ENCODE measurements around the gene SOX18. TPM values are rescaled to one million over a fixed set of nuclear protein-coding genes. Genes with fewer than 3 reads are reported as not detected.
A peak's percentile ranks its signal among the peaks of the same experiment; 100 is the strongest.

Gene SOX18
- total RNA-seq, 4 donors from 2014 or later: 2.9 to 6.5 (median 5.6) TPM

GRCh38 chr20:64037498-64038213 lies 11.8 kb downstream of the SOX18 start:
- Histone ChIP-seq H3K9me3 (no peaks in the 10 kb centered on the region), H3K27ac (no peak overlapping the region), H3K4me3 (peak overlapping the region; percentile 50 to 55 (median 52)), H3K4me1 (peaks cover 3 to 21% of the 10 kb centered on the region in 2 donors), H3K27me3 (peaks cover 42 to 55% (median 51%) of the 10 kb centered on the region in 3 donors), H3K36me3 (peaks cover 0 to 14% of the 10 kb centered on the region in 2 donors)
- intact Hi-C loops (cut with DNase I; ENCODE audit: low total_unique reads): no loop called here
- ATAC-seq: no peak
- DNase-seq: no peak
- in situ Hi-C loops (cut with MboI; ENCODE audit: low sequenced_read_pairs in 4 of 4): no loop called here
- TF ChIP-seq POLR2A (IDR thresholded peaks at IDR 0.05): no peak

GRCh38 chr20:64037199-64037497 lies 12.3 kb downstream of the SOX18 start:
- Histone ChIP-seq H3K36me3 (peaks cover 0 to 19% of the 10 kb centered on the region in 2 donors), H3K9me3 (no peaks in the 10 kb centered on the region), H3K4me3 (no peak overlapping the region), H3K27me3 (peaks cover 39 to 50% (median 47%) of the 10 kb centered on the region in 3 donors), H3K4me1 (peaks cover 3 to 18% of the 10 kb centered on the region in 2 donors), H3K27ac (no peak overlapping the region)
- no peak for ATAC-seq
- no peak for DNase-seq
- TF ChIP-seq POLR2A (IDR thresholded peaks at IDR 0.05): no peak
- TF ChIP-seq, protein P1, sequence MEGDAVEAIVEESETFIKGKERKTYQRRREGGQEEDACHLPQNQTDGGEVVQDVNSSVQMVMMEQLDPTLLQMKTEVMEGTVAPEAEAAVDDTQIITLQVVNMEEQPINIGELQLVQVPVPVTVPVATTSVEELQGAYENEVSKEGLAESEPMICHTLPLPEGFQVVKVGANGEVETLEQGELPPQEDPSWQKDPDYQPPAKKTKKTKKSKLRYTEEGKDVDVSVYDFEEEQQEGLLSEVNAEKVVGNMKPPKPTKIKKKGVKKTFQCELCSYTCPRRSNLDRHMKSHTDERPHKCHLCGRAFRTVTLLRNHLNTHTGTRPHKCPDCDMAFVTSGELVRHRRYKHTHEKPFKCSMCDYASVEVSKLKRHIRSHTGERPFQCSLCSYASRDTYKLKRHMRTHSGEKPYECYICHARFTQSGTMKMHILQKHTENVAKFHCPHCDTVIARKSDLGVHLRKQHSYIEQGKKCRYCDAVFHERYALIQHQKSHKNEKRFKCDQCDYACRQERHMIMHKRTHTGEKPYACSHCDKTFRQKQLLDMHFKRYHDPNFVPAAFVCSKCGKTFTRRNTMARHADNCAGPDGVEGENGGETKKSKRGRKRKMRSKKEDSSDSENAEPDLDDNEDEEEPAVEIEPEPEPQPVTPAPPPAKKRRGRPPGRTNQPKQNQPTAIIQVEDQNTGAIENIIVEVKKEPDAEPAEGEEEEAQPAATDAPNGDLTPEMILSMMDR (IDR thresholded peaks at IDR 0.05 in 4 of 5, conservative IDR thresholded peaks at IDR 0.05 in 1 of 5): no peak
- intact Hi-C loops (cut with DNase I; ENCODE audit: low total_unique reads) (no loop called here), in situ Hi-C loops (cut with MboI; ENCODE audit: low sequenced_read_pairs in 4 of 4) (no loop called here)

DNA sequence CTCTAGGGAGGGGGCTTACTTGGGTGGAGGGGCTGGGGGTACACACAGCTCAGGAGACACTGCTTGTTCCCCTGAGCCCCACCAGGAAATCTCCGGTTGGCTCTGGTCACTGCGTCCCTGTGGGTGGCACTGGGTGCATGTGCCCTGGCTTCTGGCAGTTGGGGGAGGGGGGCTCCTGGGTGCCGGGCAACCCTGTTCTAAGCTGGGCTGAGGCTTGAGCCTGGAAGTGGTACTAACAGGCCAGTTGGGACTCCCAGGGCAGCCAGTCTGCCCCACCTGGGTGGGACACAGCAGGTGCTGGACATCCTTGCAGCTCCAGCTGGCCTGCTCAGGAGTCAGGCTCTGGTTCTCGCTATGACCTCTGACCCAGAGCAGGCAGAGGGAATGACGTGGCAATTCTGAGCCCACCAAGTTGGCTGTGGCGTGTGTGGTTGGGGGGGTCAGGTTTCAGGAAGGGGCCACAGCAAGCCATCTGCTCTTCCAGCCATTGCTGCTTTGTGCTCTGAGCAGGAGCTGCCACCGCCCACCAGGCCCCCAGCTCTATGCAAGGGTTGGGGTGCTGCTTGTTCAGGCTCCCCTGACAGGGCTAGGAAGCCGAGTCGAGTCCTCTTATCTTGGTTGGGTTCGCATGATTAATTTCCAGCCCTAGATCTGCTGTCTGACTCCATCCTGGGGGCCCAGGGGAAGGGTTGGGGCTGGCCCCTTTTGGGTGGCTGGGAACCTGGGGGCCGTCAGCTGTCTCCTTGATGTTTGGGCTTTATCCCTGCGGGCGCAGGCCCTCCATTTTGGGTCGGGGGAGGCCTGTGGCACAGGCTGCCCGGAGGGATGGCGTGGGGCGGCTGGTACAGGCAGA lies 12.9 kb downstream of the SOX18 start:
- no peak for TF ChIP-seq POLR2A (IDR thresholded peaks at IDR 0.05)
- TF ChIP-seq, protein P1 (IDR thresholded peaks at IDR 0.05 in 4 of 5, conservative IDR thresholded peaks at IDR 0.05 in 1 of 5): no peak
- Histone ChIP-seq H3K36me3 (peaks cover 0 to 23% of the 10 kb centered on the region in 2 donors), H3K4me1 (peaks cover 0 to 13% of the 10 kb centered on the region in 2 donors), H3K27ac (no peak overlapping the region), H3K4me3 (no peak overlapping the region), H3K27me3 (peaks cover 33 to 45% (median 41%) of the 10 kb centered on the region in 3 donors), H3K9me3 (no peaks in the 10 kb centered on the region)
- in situ Hi-C loops (cut with MboI; ENCODE audit: low sequenced_read_pairs in 4 of 4) (no loop called here), intact Hi-C loops (cut with DNase I; ENCODE audit: low total_unique reads) (no loop called here)
- DNase-seq (no peak), ATAC-seq (no peak)

- TF ChIP-seq, protein P1 (IDR thresholded peaks at IDR 0.05 in 4 of 5, conservative IDR thresholded peaks at IDR 0.05 in 1 of 5): no peak
- no peaks in the 10 kb centered on the region for H3K9me3 ChIP-seq
- ATAC-seq (no peak), DNase-seq (no peak)
- H3K27me3 ChIP-seq: peaks cover 27 to 38% (median 35%) of the 10 kb centered on the region in 3 donors
- peaks cover 0 to 8% of the 10 kb centered on the region in 2 donors for H3K4me1 ChIP-seq
- H3K27ac ChIP-seq: no peak within 1 kb of the TSS
- H3K4me3 ChIP-seq: no peak within 1 kb of the TSS
- peaks cover 0 to 28% of the 10 kb centered on the region in 2 donors for H3K36me3 ChIP-seq
- in situ Hi-C loops (cut with MboI; ENCODE audit: low sequenced_read_pairs in 4 of 4) (no loop called here), intact Hi-C loops (cut with DNase I; ENCODE audit: low total_unique reads) (no loop called here)
These were observed 13.5 kb downstream of the SOX18 start, which contains the start of gene C20orf204 for GRCh38 chr20:64035933-64036345. TSS of gene C20orf204 (plus strand) at chr20:64036182. CDS start at chr20:64036324, 142 bp downstream.

All from gastrocnemius medialis (tissue), 4 donors.